ENCODE data around the gene ARHGEF40. TPM values are rescaled to one million over a fixed set of nuclear protein-coding genes. Genes with fewer than 3 reads are reported as not detected.

Gene ARHGEF40
- polyA plus RNA-seq, 1 experiment, result 40.7 TPM

- TF ChIP-seq CTCF (IDR thresholded peaks at IDR 0.05; ENCODE audit: low read depth, low read length), result no peak
- peaks cover 1% of the 10 kb centered on the region; the same call in 1 of the 2 replicates for H3K9me3 ChIP-seq (ENCODE audit: control insufficient read depth, insufficient read depth, low read length)
- ChIA-PET CTCF (interaction anchor here (1.1 to 6.3 kb wide), 4 partner anchors 14 to 72 kb away, joined by 6 to 55 read pairs (median 24); no protein-coding TSS in a partner anchor), POLR2A (interaction anchor here (4.9 kb wide), 1 partner anchor 14 kb away, joined by 40 read pairs; the partner anchor contains the start of gene ARHGEF40)
- peak overlapping the region; percentile 57 for H3K27ac ChIP-seq (ENCODE audit: low read depth, low read length)
- no peak for DNase-seq (ENCODE audit: low read depth, low spot score)
- H3K4me3 ChIP-seq (ENCODE audit: low read depth, low read length), result no peak overlapping the region
- no peaks in the 10 kb centered on the region for H3K27me3 ChIP-seq (ENCODE audit: control insufficient read depth, insufficient read depth, low read length)
Measured at GRCh38 chr14:21084998-21085853, 15.1 kb downstream of the ARHGEF40 start.

GRCh38 chr14:21086908-21087293 lies 16.8 kb downstream of the ARHGEF40 start:
- Histone ChIP-seq H3K9me3 (ENCODE audit: control insufficient read depth, insufficient read depth, low read length) (peaks cover 4% of the 10 kb centered on the region; the same call in 1 of the 2 replicates), H3K27ac (ENCODE audit: low read depth, low read length) (peak overlapping the region; percentile 82), H3K4me3 (ENCODE audit: low read depth, low read length) (no peak overlapping the region), H3K27me3 (ENCODE audit: control insufficient read depth, insufficient read depth, low read length) (no peaks in the 10 kb centered on the region)
- no peak for TF ChIP-seq CTCF (IDR thresholded peaks at IDR 0.05; ENCODE audit: low read depth, low read length)
- CTCF ChIA-PET, result interaction anchor here (1.0 to 6.3 kb wide), 7 partner anchors 11 to 116 kb away, joined by 3 to 55 read pairs (median 31); partner anchors contain the start of genes ARHGEF40 and ZNF219
- no peak for DNase-seq (ENCODE audit: low read depth, low spot score)
- POLR2A ChIA-PET, result interaction anchor here (0.9 to 4.9 kb wide), 4 partner anchors 16 to 100 kb away, joined by 3 to 40 read pairs (median 6); partner anchors contain the start of gene ARHGEF40

- Histone ChIP-seq H3K4me3 (ENCODE audit: low read depth, low read length) (no peak overlapping the region), H3K27ac (ENCODE audit: low read depth, low read length) (peak overlapping the region; percentile 82), H3K27me3 (ENCODE audit: control insufficient read depth, insufficient read depth, low read length) (no peaks in the 10 kb centered on the region), H3K9me3 (ENCODE audit: control insufficient read depth, insufficient read depth, low read length) (peaks cover 4% of the 10 kb centered on the region; the same call in 1 of the 2 replicates)
- no peak for DNase-seq (ENCODE audit: low read depth, low spot score)
- CTCF ChIA-PET, result interaction anchor here (1.0 to 6.3 kb wide), 8 partner anchors 10 to 117 kb away, joined by 3 to 55 read pairs (median 18); partner anchors contain the start of genes ARHGEF40 and ZNF219
- no peak for TF ChIP-seq CTCF (IDR thresholded peaks at IDR 0.05; ENCODE audit: low read depth, low read length)
- POLR2A ChIA-PET, result interaction anchor here (0.9 to 4.9 kb wide), 5 partner anchors 16 to 101 kb away, joined by 3 to 40 read pairs (median 5); partner anchors contain the start of gene ARHGEF40
Measured at GRCh38 chr14:21087294-21088091, 17.4 kb downstream of the ARHGEF40 start.

GRCh38 chr14:21088687-21089086 lies 18.6 kb downstream of the ARHGEF40 start:
- DNase-seq (ENCODE audit: low read depth, low spot score), result no peak
- CTCF ChIA-PET, result interaction anchor here (1.4 to 6.3 kb wide), 6 partner anchors 9 to 75 kb away, joined by 3 to 55 read pairs (median 36); partner anchors contain the start of genes ARHGEF40 and ZNF219
- Histone ChIP-seq H3K27me3 (ENCODE audit: control insufficient read depth, insufficient read depth, low read length) (no peaks in the 10 kb centered on the region), H3K27ac (ENCODE audit: low read depth, low read length) (no peak overlapping the region), H3K4me3 (ENCODE audit: low read depth, low read length) (no peak overlapping the region), H3K9me3 (ENCODE audit: control insufficient read depth, insufficient read depth, low read length) (peaks cover 4% of the 10 kb centered on the region; the same call in 1 of the 2 replicates)
- POLR2A ChIA-PET, result interaction anchor here (1.2 to 4.9 kb wide), 2 partner anchors 15 to 18 kb away, joined by 3 to 40 read pairs; partner anchors contain the start of gene ARHGEF40
- TF ChIP-seq CTCF (IDR thresholded peaks at IDR 0.05; ENCODE audit: low read depth, low read length), result no peak

Measured in AG04450 (cell line).